Naive thymus-derived CD4-positive, alpha-beta T cell (primary cell): ENCODE results near the gene TXNRD2. TPM values are rescaled to one million over a fixed set of nuclear protein-coding genes. Genes with fewer than 3 reads are reported as not detected.

ENCODE experiments used
- ATAC-seq: fragments of 150-1000 bp; cut with Tn5 transposase; 2 replicates; pipeline ENCODE4 v1.10.0; 2021; ENCODE audit warnings: mild to moderate bottlenecking, moderate library complexity
- CTCF ChIA-PET: fragments of 350-600 bp; sonication (Branson Sonifier 250); formaldehyde crosslinking; loops from one replicate; lab custom pipeline; 2021; ENCODE audit warnings: antibody characterized with exemption; lab: Charles Lee
- POLR2A ChIA-PET: fragments of 350-600 bp; sonication (Branson Sonifier 250); formaldehyde crosslinking; loops from one replicate; lab custom pipeline; 2021; ENCODE audit warnings: antibody characterized with exemption, inconsistent platforms; lab: Charles Lee
- DNase-seq, 9 donors: peaks; one replicate each; pipeline versions ENCODE4 v3.0.0 to v3.0.0-alpha.2; 2020 to 2022; ENCODE audit warnings: mixed read lengths in 1 of 9
- H3K27ac ChIP-seq: one replicate; pipeline ENCODE4 v1.7.0; 2013; ENCODE audit warnings: mild to moderate bottlenecking, low read depth, low read length, moderate library complexity
- H3K27me3 ChIP-seq, 2 donors: one replicate each; pipeline ENCODE4 v1.7.0; 2013; ENCODE audit warnings: low read length in 2 of 2, mild to moderate bottlenecking in 2 of 2, moderate library complexity in 2 of 2; ENCODE audit not compliant: control insufficient read depth in 2 of 2, insufficient read depth in 2 of 2
- H3K36me3 ChIP-seq, 3 experiments: 1 replicate in 2 of 3; 2 replicates in 1 of 3; pipeline ENCODE4 v1.7.0; 2013; ENCODE audit warnings: low read length in 3 of 3, mild to moderate bottlenecking in 3 of 3, moderate library complexity in 1 of 3; ENCODE audit not compliant: insufficient read depth in 3 of 3, control insufficient read depth in 2 of 3
- H3K4me1 ChIP-seq, 2 donors: one replicate each; pipeline ENCODE4 v1.7.0; 2013; ENCODE audit warnings: low read length in 2 of 2, mild to moderate bottlenecking in 2 of 2, moderate library complexity in 1 of 2; ENCODE audit not compliant: control insufficient read depth in 2 of 2, insufficient read depth in 2 of 2
- H3K4me3 ChIP-seq: 2 replicates; pipeline ENCODE4 v1.7.0; 2013; ENCODE audit warnings: mild to moderate bottlenecking, low read length
- H3K9me3 ChIP-seq, 3 experiments: 1 replicate in 2 of 3; 2 replicates in 1 of 3; pipeline ENCODE4 v1.7.0; 2013; ENCODE audit warnings: low read length in 3 of 3; ENCODE audit not compliant: control insufficient read depth in 2 of 3
- H3K27ac Mint-ChIP-seq, 9 donors: one replicate each; pipeline ENCODE4 v1.8.0; 2020 to 2022; ENCODE audit warnings: mixed read lengths in 9 of 9, mild to moderate bottlenecking in 8 of 9, moderate library complexity in 5 of 9, inconsistent platforms in 2 of 9
- H3K27me3 Mint-ChIP-seq, 5 donors: one replicate each; pipeline ENCODE4 v1.8.0; 2021 to 2022; ENCODE audit warnings: mixed read lengths in 5 of 5, mild to moderate bottlenecking in 1 of 5
- H3K36me3 Mint-ChIP-seq, 5 donors: one replicate each; pipeline ENCODE4 v1.8.0; 2020 to 2022; ENCODE audit warnings: mixed read lengths in 5 of 5, mild to moderate bottlenecking in 3 of 5, inconsistent platforms in 1 of 5
- H3K4me1 Mint-ChIP-seq, 7 donors: one replicate each; pipeline ENCODE4 v1.8.0; 2020 to 2022; ENCODE audit warnings: mixed read lengths in 7 of 7, mild to moderate bottlenecking in 3 of 7, inconsistent platforms in 1 of 7
- H3K4me3 Mint-ChIP-seq, 10 donors: one replicate each; pipeline ENCODE4 v1.8.0; 2020 to 2022; ENCODE audit warnings: mild to moderate bottlenecking in 10 of 10, mixed read lengths in 10 of 10, moderate library complexity in 6 of 10, inconsistent platforms in 2 of 10
- H3K9me3 Mint-ChIP-seq, 11 donors: one replicate each; pipeline ENCODE4 v1.8.0; 2020 to 2022; ENCODE audit warnings: mixed read lengths in 11 of 11, mild to moderate bottlenecking in 4 of 11, inconsistent platforms in 1 of 11, moderate library complexity in 1 of 11
- intact Hi-C, 2 donors: fragments of 100-400 bp; cut with micrococcal nuclease; formaldehyde crosslinking; loops; one replicate each; pipeline ENCODE4 v1.15.1; 2023
- polyA plus RNA-seq, 2 donors: library from polyadenylated mRNA; unstranded; fragments of 300-500 nt; fragmentation: Illumina TruSeq; gene quantifications; one replicate each; pipeline ENCODE4 v1.2.3, GENCODE V29; 2021
- total RNA-seq, 6 experiments: library from RNA in 5 of 6; stranded (reverse) in 5 of 6; gene quantifications; 1 replicate in 5 of 6; 2 replicates in 1 of 6; pipeline ENCODE4 v1.2.3 and lab custom pipeline; 2021 to 2026

Gene TXNRD2
- total and polyA plus RNA-seq, 7 experiments from 2014 or later = 14.0 to 39.0 (median 26.1) TPM

DNA sequence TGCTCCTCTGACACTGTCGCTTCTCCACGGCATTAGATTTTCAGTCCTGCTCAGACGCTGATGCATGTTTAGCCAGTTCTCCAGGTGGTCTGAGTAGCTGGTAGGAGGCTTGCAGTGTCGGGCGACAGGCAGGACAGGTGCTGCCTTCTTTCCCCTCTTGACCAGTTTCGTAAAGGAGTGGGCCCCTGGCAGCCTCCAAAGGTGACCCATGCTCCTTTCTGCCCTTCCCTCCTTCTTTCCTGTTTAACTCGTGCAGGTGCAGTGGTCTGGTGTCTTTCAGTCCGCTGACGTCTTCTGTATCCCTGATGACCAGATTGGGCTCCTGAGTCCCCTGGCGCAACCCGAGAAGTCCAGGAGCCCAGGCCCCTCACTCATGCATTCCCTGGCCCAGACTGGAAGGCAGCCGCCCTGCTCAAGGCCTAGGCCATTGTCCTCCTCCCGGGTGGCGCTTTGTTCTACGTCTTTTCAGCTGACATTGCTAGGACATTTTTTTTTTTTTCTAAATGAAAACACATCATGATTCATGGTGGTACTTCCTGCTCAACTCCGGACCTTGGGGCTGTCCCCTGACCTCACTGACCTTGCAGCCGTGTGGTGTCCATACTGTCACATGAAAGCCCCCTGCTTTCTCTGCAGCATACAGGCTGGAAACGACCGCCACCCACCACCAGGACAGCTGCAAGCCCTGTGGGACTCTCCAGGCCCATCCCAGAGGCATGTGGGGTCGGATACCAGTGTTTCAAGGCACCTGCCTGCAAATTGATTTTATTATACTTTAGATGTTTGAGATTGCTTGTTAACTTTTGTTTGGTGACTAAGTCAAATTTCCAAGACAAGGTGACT lies 25.5 kb upstream of the TXNRD2 start:
- Histone ChIP-seq H3K4me3 (no peak overlapping the region), H3K9me3 (no peaks in the 10 kb centered on the region), H3K36me3 (peaks cover 0 to 47% (median 0%) of the 10 kb centered on the region in 3 experiments), H3K27me3 (no peaks in the 10 kb centered on the region), H3K27ac (no peak overlapping the region), H3K4me1 (peaks cover 7 to 17% of the 10 kb centered on the region in 2 donors)
- Mint-ChIP-seq H3K9me3 (no peaks in the 10 kb centered on the region), H3K27me3 (no peaks in the 10 kb centered on the region), H3K4me3 (no peak overlapping the region), H3K4me1 (peaks cover 4 to 17% (median 11%) of the 10 kb centered on the region in 7 donors), H3K36me3 (peaks cover 0 to 11% (median 0%) of the 10 kb centered on the region in 5 donors), H3K27ac (peak overlapping the region in 3 of 9 donors; percentile 25 to 48 (median 42))
- no peak for DNase-seq
- ChIA-PET CTCF (interaction anchor here (1.2 kb wide), 1 partner anchor 28 kb away, joined by 4 read pairs; no protein-coding TSS in a partner anchor), POLR2A (interaction anchor here (0.5 kb wide), 1 partner anchor 37 kb away, joined by 3 read pairs; no protein-coding TSS in a partner anchor)
- no peak for ATAC-seq
- intact Hi-C loops = no loop called here

DNA sequence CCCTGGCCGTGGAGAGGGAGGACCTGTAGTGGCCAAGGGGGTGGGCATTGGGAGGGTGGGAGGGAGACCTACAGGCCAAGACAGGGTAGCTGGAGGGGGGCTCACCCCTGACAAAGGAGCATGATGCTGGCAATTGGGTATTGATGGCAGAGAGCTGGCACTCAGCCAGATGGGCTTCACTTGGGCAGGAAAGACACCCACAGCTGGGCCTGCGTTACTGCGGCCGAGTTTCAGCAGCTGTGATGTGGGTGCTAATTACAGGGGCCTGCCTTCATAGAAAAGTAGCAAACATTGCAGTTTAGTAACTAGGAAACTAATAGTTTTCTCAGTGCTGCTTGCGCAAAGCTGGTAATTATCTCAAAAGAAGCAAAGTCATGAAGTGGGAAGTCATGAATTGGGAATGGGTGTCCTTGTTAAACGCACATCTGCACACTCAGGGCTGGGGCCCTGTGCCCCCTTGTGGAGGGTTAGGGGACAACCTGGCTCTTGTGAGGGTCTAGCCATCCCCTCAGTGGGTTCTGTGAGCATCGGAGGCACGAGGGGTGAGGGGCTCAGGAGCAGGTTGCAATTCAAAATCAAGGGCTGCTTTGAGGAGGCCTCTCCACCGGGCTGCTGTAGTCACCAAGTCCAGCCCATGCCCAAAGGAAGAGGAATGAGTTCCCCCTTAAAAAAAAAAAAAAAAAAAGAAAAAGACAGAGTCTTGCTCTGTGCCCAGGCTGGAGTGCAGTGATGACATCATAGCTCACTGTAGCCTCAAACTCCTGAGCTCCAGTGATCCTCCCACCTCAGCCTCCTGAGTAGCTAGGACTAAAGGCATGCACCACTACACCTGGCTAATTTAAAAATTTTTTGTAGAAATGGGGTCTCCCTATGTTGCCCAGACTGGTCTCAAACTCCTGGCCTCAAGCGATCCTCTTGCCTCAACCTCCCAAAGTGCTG lies 24.4 kb upstream of the TXNRD2 start:
- POLR2A ChIA-PET = no interaction called here

DNA sequence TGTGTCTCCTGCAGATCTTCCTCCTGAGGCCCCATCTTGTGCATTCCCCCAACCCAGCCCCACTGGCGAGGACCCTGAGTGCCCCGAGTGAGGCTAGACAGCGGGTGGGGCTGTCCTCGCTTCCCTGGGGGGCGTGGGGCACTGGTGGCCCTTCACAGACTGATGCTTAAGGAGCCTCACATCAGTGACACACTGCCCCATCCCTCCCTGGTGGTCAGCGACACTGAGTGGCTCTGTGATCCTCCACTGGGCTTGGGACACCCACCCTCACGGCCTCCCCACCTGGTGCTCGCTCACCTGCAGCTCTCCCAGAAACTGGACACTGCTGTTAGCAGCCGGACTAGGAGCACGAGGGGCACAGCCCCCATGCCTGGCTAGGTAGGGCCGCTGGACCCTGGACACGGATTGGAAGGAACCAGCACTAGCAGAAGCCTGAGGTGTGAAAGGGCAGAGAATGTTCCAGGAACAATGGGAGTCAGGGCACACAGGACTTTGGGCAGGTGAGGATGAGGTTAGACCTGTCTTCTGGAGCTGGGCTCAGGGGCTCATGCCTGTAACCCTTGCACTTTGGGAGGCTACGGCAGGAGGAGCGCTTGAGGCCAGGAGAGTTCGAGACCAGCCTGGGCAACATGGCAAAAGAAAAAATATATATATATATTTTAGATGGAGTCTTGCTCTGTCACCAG lies 23.2 kb upstream of the TXNRD2 start:
- Mint-ChIP-seq H3K9me3 (no peaks in the 10 kb centered on the region), H3K4me1 (peaks cover 0 to 11% (median 2%) of the 10 kb centered on the region in 7 donors), H3K27ac (no peak overlapping the region), H3K36me3 (peaks cover 0 to 11% (median 0%) of the 10 kb centered on the region in 5 donors), H3K27me3 (no peaks in the 10 kb centered on the region), H3K4me3 (no peak overlapping the region)
- Histone ChIP-seq H3K36me3 (peaks cover 0 to 47% (median 0%) of the 10 kb centered on the region in 3 experiments), H3K27ac (no peak overlapping the region), H3K9me3 (no peaks in the 10 kb centered on the region), H3K4me1 (peaks cover 0 to 6% of the 10 kb centered on the region in 2 donors), H3K27me3 (no peaks in the 10 kb centered on the region), H3K4me3 (no peak overlapping the region)
- no peak for ATAC-seq
- DNase-seq = no peak
- intact Hi-C loops = no loop called here
- ChIA-PET CTCF (no interaction called here), POLR2A (no interaction called here)

More for the DNA sequence above, 24.4 kb upstream of the TXNRD2 start:
- no peak for DNase-seq
- Mint-ChIP-seq H3K27ac (no peak overlapping the region), H3K36me3 (peaks cover 0 to 11% (median 0%) of the 10 kb centered on the region in 5 donors), H3K4me1 (peaks cover 4 to 11% (median 7%) of the 10 kb centered on the region in 7 donors), H3K27me3 (no peaks in the 10 kb centered on the region), H3K9me3 (no peaks in the 10 kb centered on the region), H3K4me3 (no peak overlapping the region)
- no peak for ATAC-seq
- intact Hi-C loops = no loop called here
- Histone ChIP-seq H3K27me3 (no peaks in the 10 kb centered on the region), H3K4me3 (no peak overlapping the region), H3K4me1 (peaks cover 7 to 12% of the 10 kb centered on the region in 2 donors), H3K9me3 (no peaks in the 10 kb centered on the region), H3K36me3 (peaks cover 0 to 47% (median 0%) of the 10 kb centered on the region in 3 experiments), H3K27ac (no peak overlapping the region)
- CTCF ChIA-PET = interaction anchor here (1.2 kb wide), 1 partner anchor 29 kb away, joined by 4 read pairs; no protein-coding TSS in a partner anchor

DNA sequence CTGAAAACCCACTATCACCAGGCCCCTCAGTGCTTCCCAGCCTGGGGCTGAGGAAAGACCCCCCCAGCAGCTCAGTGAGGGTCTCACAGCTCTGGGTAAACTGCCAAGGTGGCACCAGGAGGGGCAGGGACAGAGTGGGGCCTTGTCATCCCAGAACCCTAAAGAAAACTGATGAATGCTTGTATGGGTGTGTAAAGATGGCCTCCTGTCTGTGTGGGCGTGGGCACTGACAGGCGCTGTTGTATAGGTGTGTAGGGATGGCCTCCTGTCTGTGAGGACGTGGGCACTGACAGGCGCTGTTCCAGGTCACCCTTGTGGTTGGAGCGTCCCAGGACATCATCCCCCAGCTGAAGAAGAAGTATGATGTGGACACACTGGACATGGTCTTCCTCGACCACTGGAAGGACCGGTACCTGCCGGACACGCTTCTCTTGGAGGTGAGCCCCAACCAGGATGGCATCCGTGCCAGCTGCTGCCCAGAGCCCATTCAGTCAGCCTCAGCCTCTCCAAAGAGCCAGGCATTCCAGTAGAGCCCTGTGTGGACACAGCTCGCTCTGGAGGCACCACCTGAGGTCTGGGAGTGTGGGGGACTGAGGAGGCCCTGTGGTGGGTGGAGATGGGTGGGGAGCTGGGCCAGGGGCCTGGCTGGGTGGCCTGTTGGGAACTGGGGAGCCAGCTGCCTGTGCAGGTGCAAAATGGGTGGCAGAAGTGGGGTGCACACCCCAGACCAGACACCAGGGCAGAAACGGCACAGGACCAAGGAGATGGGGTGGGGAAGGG lies 22.4 kb upstream of the TXNRD2 start:
- Histone ChIP-seq H3K4me3 (no peak overlapping the region), H3K27me3 (no peaks in the 10 kb centered on the region), H3K4me1 (peaks cover 0 to 6% of the 10 kb centered on the region in 2 donors), H3K36me3 (peaks cover 0 to 41% (median 0%) of the 10 kb centered on the region in 3 experiments), H3K9me3 (no peaks in the 10 kb centered on the region), H3K27ac (no peak overlapping the region)
- DNase-seq (no peak), ATAC-seq (no peak)
- intact Hi-C loops = no loop called here
- H3K36me3 Mint-ChIP-seq = peaks cover 0 to 11% (median 0%) of the 10 kb centered on the region in 5 donors
- H3K4me1 Mint-ChIP-seq = peaks cover 0 to 11% (median 2%) of the 10 kb centered on the region in 7 donors
- ChIA-PET POLR2A (no interaction called here), CTCF (no interaction called here)
- H3K27me3 Mint-ChIP-seq = no peaks in the 10 kb centered on the region
- no peak overlapping the region for H3K4me3 Mint-ChIP-seq
- H3K27ac Mint-ChIP-seq = no peak overlapping the region
- no peaks in the 10 kb centered on the region for H3K9me3 Mint-ChIP-seq

DNA sequence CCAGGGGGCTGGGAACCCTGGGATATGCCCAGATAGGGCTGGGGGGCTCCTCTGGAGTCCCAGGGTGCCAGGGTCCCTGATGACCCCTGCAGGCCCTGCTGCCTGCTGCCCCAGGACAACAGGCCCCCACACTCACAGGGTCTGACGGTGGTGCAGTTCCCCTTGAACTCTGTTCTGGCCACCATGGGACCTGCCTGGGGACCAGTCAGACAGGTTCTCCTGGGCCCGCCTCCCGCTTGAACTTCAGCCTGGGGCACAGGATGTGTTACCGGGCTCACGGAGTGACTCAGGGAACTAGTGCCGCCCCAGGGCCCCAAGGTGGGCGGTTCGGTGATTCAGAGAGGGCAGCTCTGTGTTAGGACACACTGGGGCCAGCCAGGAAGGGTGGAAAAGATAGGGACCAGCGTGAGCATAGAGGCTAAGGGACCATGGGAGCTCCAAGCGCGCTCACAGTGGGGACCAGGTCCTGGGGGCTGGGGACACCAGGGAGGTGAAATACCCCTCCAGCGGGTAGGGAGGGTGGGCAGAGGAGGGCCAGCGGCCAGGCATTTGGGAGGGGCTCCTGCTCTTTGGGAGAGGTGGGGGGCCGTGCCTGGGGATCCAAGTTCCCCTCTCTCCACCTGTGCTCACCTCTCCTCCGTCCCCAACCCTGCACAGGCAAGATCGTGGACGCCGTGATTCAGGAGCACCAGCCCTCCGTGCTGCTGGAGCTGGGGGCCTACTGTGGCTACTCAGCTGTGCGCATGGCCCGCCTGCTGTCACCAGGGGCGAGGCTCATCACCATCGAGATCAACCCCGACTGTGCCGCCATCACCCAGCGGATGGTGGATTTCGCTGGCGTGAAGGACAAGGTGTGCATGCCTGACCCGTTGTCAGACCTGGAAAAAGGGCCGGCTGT lies 21.5 kb upstream of the TXNRD2 start:
- Mint-ChIP-seq H3K4me1 (peaks cover 0 to 11% (median 2%) of the 10 kb centered on the region in 7 donors), H3K4me3 (no peak overlapping the region), H3K9me3 (no peaks in the 10 kb centered on the region), H3K27me3 (no peaks in the 10 kb centered on the region), H3K27ac (no peak overlapping the region), H3K36me3 (peaks cover 0 to 8% (median 0%) of the 10 kb centered on the region in 5 donors)
- POLR2A ChIA-PET = no interaction called here
- ATAC-seq (no peak), DNase-seq (no peak)
- intact Hi-C loops = no loop called here
- CTCF ChIA-PET = no interaction called here
- no peaks in the 10 kb centered on the region for H3K9me3 ChIP-seq
- H3K27ac ChIP-seq = no peak overlapping the region
- no peaks in the 10 kb centered on the region for H3K27me3 ChIP-seq
- peaks cover 0 to 34% (median 0%) of the 10 kb centered on the region in 3 experiments for H3K36me3 ChIP-seq
- peaks cover 0 to 6% of the 10 kb centered on the region in 2 donors for H3K4me1 ChIP-seq
- H3K4me3 ChIP-seq = no peak overlapping the region
